Neutrophil (primary cell): ENCODE data around the gene PLAAT2.
"Not testable (repeated sequence)": the region's sequence is repeated elsewhere in the genome, so short reads cannot be mapped to it uniquely, and the experiment has no call there.

ENCODE experiments used
- H3K27ac ChIP-seq: fragments of 200-600 bp; sonication (generic); 2 replicates; pipeline ENCODE4 v1.5.1; 2016; ENCODE audit warnings: mild to moderate bottlenecking, moderate library complexity
- H3K27me3 ChIP-seq: fragments of 200-600 bp; sonication (generic); 2 replicates; pipeline ENCODE4 v1.6.0; 2016; ENCODE audit warnings: mild to moderate bottlenecking
- H3K36me3 ChIP-seq: fragments of 200-600 bp; sonication (generic); 2 replicates; pipeline ENCODE4 v1.5.1; 2017
- H3K4me1 ChIP-seq, 2 experiments: fragments of 200-600 bp in 1 of 2; sonication (generic) in 1 of 2; 1 replicate in 1 of 2; 2 replicates in 1 of 2; pipeline versions ENCODE4 v1.5.1 to v1.6.1; 2013 to 2016; ENCODE audit warnings: low read depth in 1 of 2, low read length in 1 of 2, mild to moderate bottlenecking in 1 of 2, moderate library complexity in 1 of 2; ENCODE audit not compliant: control insufficient read depth in 1 of 2, insufficient read depth in 1 of 2
- H3K4me3 ChIP-seq, 2 experiments: fragments of 200-600 bp in 1 of 2; sonication (generic) in 1 of 2; 1 replicate in 1 of 2; 2 replicates in 1 of 2; pipeline ENCODE4 v1.5.1; 2013 to 2016; ENCODE audit warnings: low read depth in 1 of 2, low read length in 1 of 2, mild to moderate bottlenecking in 1 of 2, moderate library complexity in 1 of 2
- H3K9me3 ChIP-seq: fragments of 200-600 bp; sonication (generic); 2 replicates; pipeline ENCODE4 v1.5.1; 2016
- TF ChIP-seq, protein P1 (sequence below): fragments of 200-600 bp; sonication (generic); IDR thresholded peaks from 2 replicates; pipeline ENCODE4 v1.5.1; 2016; ENCODE audit warnings: antibody characterized with exemption

PLAAT2 gene

GRCh38 chr11:63586451-63587166 lies 23.4 kb upstream of the PLAAT2 start:
- Histone ChIP-seq H3K9me3 (no peaks in the 10 kb centered on the region), H3K4me1 (no peaks in the 10 kb centered on the region), H3K27me3 (peaks cover 16% of the 10 kb centered on the region), H3K4me3 (no peak overlapping the region), H3K27ac (no peak overlapping the region), H3K36me3 (no peaks in the 10 kb centered on the region)
- TF ChIP-seq, protein P1, sequence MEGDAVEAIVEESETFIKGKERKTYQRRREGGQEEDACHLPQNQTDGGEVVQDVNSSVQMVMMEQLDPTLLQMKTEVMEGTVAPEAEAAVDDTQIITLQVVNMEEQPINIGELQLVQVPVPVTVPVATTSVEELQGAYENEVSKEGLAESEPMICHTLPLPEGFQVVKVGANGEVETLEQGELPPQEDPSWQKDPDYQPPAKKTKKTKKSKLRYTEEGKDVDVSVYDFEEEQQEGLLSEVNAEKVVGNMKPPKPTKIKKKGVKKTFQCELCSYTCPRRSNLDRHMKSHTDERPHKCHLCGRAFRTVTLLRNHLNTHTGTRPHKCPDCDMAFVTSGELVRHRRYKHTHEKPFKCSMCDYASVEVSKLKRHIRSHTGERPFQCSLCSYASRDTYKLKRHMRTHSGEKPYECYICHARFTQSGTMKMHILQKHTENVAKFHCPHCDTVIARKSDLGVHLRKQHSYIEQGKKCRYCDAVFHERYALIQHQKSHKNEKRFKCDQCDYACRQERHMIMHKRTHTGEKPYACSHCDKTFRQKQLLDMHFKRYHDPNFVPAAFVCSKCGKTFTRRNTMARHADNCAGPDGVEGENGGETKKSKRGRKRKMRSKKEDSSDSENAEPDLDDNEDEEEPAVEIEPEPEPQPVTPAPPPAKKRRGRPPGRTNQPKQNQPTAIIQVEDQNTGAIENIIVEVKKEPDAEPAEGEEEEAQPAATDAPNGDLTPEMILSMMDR: no peak

- H3K4me1 ChIP-seq: no peaks in the 10 kb centered on the region
Measured at GRCh38 chr11:63583357-63583677, 20.1 kb upstream of the PLAAT2 start.

GRCh38 chr11:63581224-63581623 lies 18.0 kb upstream of the PLAAT2 start:
- not testable (repeated sequence) for H3K27me3 ChIP-seq, H3K4me3 ChIP-seq, H3K27ac ChIP-seq, H3K4me1 ChIP-seq, H3K36me3 ChIP-seq
- H3K9me3 ChIP-seq: peaks cover 11% of the 10 kb centered on the region

More at GRCh38 chr11:63583357-63583677, 20.1 kb upstream of the PLAAT2 start:
- peaks cover 11% of the 10 kb centered on the region for H3K9me3 ChIP-seq
- H3K4me3 ChIP-seq: no peak overlapping the region
- peaks cover 16% of the 10 kb centered on the region for H3K27me3 ChIP-seq
- H3K27ac ChIP-seq: no peak overlapping the region
- no peaks in the 10 kb centered on the region for H3K36me3 ChIP-seq
- TF ChIP-seq, protein P1: no peak

DNA sequence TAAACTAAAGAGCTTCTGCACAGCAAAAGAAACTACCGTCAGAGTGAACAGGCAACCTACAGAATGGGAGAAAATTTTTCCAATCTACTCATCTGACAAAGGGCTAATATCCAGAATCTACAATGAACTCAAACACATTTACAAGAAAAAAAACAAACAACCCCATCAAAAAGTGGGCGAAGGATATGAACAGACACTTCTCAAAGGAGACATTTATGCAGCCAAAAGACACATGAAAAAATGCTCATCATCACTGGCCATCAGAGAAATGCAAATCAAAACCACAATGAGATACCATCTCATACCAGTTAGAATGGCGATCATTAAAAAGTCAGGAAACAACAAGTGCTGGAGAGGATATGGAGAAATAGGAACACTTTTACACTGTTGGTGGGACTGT lies 15.7 kb upstream of the PLAAT2 start:
- Histone ChIP-seq H3K9me3 (peaks cover 11% of the 10 kb centered on the region), H3K4me1 (peaks cover 8 to 10% of the 10 kb centered on the region in 2 experiments)
- not testable (repeated sequence) for H3K27ac ChIP-seq, H3K36me3 ChIP-seq, H3K4me3 ChIP-seq, H3K27me3 ChIP-seq

- TF ChIP-seq, protein P1: no peak
- H3K36me3 ChIP-seq: no peaks in the 10 kb centered on the region
- H3K4me3 ChIP-seq: peak overlapping the region; percentile 18 to 47
- H3K9me3 ChIP-seq: no peaks in the 10 kb centered on the region
- no peaks in the 10 kb centered on the region for H3K27me3 ChIP-seq
- H3K27ac ChIP-seq: peak overlapping the region; percentile 39
- peaks cover 9 to 10% of the 10 kb centered on the region in 2 experiments for H3K4me1 ChIP-seq
Measured at GRCh38 chr11:63574856-63575602, 11.8 kb upstream of the PLAAT2 start.

GRCh38 chr11:63573881-63574855 lies 11.0 kb upstream of the PLAAT2 start:
- TF ChIP-seq, protein P1: no peak
- Histone ChIP-seq H3K4me1 (peaks cover 9 to 10% of the 10 kb centered on the region in 2 experiments), H3K9me3 (no peaks in the 10 kb centered on the region), H3K36me3 (no peaks in the 10 kb centered on the region), H3K27me3 (no peaks in the 10 kb centered on the region), H3K27ac (peak overlapping the region; percentile 39), H3K4me3 (peak overlapping the region; percentile 18 to 47)
